GM12878 (cell line): Measurements from ENCODE around the gene KLHDC8A. TPM values are rescaled to one million over a fixed set of nuclear protein-coding genes. Genes with fewer than 3 reads are reported as not detected.

Experiments
- ASH2L ChIP-seq: fragments of 300-600, 200-600 bp; sonication (generic); IDR thresholded peaks from 2 replicates; pipeline ENCODE4 v1.6.1; 2017; ENCODE audit warnings: low read depth, mild to moderate bottlenecking, borderline replicate concordance
- CBFB ChIP-seq: IDR thresholded peaks from 2 replicates; pipeline ENCODE4 v1.6.1; 2016; ENCODE audit warnings: antibody characterized with exemption, low read depth
- EP300 ChIP-seq, 2 experiments: fragments of 150-350 bp in 1 of 2; IDR thresholded peaks; 2 replicates each; pipeline ENCODE4 v1.6.1; 2011 to 2012; ENCODE audit warnings: low read depth in 2 of 2, low read length in 2 of 2, borderline replicate concordance in 1 of 2, improper control_type of control experiment in 1 of 2, inconsistent platforms in 1 of 2; ENCODE audit not compliant: control insufficient read depth in 1 of 2
- GATAD2B ChIP-seq: fragments of 450-650 bp; conservative IDR thresholded peaks from 2 replicates; pipeline ENCODE4 v1.6.1; 2017; ENCODE audit warnings: low read depth, mild to moderate bottlenecking, moderate library complexity
- SMAD5 ChIP-seq: IDR thresholded peaks from 2 replicates; pipeline ENCODE4 v1.6.1; 2016; ENCODE audit warnings: antibody characterized with exemption, low read depth
- STAT3 ChIP-seq: IDR thresholded peaks from 2 replicates; pipeline ENCODE4 v1.6.1; 2011; ENCODE audit warnings: low read depth, low read length, improper control_type of control experiment
- ZBTB11 ChIP-seq: fragments of 450-650 bp; formaldehyde crosslinking; IDR thresholded peaks from 2 replicates; pipeline ENCODE4 v1.5.0; 2022; ENCODE audit warnings: mild to moderate bottlenecking, missing genetic modification characterization
- ZBTB4 ChIP-seq: fragments of 450-650 bp; formaldehyde crosslinking; IDR thresholded peaks from 2 replicates; pipeline ENCODE4 v1.4.0; 2022; ENCODE audit warnings: mild to moderate bottlenecking, moderate library complexity
- ZNF592 ChIP-seq: fragments of 450-650 bp; IDR thresholded peaks from 2 replicates; pipeline ENCODE4 v1.6.1; 2017; ENCODE audit warnings: mild to moderate bottlenecking, moderate library complexity
- polyA plus RNA-seq, 11 experiments: library from polyadenylated mRNA; depleted of rRNA in 4 of 11; unstranded in 6 of 11; stranded (reverse) in 5 of 11; fragments of >200 nt; fragmentation: Nextera tagmentation in 4 of 11; fragmentation: Illumina TruSeq in 1 of 11; extraction: Ambion mirVana in 4 of 11; extraction: Trizol in 1 of 11; gene quantifications; 1 replicate in 1 of 11; 2 replicates in 10 of 11; pipeline versions ENCODE4 v1.2.1 to v1.2.3, GENCODE V29; 2011 to 2016; ENCODE audit warnings: inconsistent platforms in 2 of 11, missing spikeins in 2 of 11, low read depth in 1 of 11
- total RNA-seq, 4 experiments: library from RNA; depleted of rRNA in 3 of 4; stranded (reverse); fragments of >200 nt in 3 of 4; fragmentation: Illumina TruSeq in 1 of 4; extraction: Trizol in 1 of 4; gene quantifications; 2 replicates each; pipeline versions ENCODE4 v1.2.1 to v1.2.3, GENCODE V29; 2013 to 2021

KLHDC8A gene
- total and polyA plus RNA-seq, 10 of the 15 experiments (the other 5 are each of a cell fraction or from before 2014, with no cell fraction given) = not detected

GRCh38 chr1:205345761-205346160, 11.0 kb downstream of the KLHDC8A start (continued):
- TF ChIP-seq GATAD2B (no peak), ZBTB11 (CRISPR knock-in tag) (no peak), ZBTB4 (no peak), EP300 (IDR thresholded peaks at IDR 0.05; ENCODE audit: borderline replicate concordance in 1 of 2, control insufficient read depth in 1 of 2, low read depth in 2 of 2, low read length in 2 of 2) (no peak), ZNF592 (no peak), ASH2L (no peak), CBFB (no peak), SMAD5 (no peak), STAT3 (no peak)
